ENCODE data around the gene RPN1.
"Not testable (repeated sequence)": the region's sequence is repeated elsewhere in the genome, so short reads cannot be mapped to it uniquely, and the experiment has no call there.

Gene RPN1

DNA sequence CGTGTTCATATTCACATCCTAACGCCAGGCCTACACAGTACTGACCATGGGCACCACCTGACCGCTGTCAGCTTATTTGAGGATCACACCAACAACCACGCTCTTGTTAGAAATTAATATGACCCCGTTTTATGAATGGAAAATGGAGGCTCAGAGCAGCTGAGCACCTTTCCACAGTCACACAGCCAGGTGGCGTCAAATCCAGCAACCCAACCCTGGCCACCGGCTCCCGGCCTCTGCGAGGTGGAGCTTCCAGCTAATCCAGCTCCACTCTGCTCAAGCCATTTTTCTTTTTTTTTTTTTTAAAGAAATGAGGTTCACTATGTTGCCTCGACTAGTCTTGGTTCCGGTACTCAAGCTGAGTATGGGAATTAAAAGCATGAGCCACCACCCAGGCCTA, 41.3 kb downstream of the RPN1 start:
- no peak for DNase-seq (ENCODE audit: low read depth)

DNA sequence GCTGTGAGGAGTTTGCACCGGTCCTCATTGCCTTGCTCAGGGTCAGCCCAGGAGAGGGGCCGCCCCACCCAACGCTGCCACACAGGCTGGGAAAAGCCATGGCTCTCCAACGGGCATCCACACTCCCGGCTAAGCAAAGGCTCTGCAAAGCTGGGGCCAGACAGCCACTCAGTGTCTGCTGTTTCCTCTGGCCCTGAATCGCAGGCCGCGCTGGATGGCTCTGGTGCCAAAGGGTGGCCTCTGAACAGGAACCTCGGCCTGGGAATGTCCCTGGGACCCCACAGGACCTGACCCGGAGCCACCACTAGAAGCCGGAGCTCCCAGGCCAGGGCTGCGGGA, 42.9 kb downstream of the RPN1 start:
- no peak for DNase-seq (ENCODE audit: low read depth)

GRCh38 chr3:128606094-128606493, 44.5 kb downstream of the RPN1 start:
- no peak for DNase-seq (ENCODE audit: low read depth)

- DNase-seq (ENCODE audit: low read depth), result no peak
These were observed 45.2 kb downstream of the RPN1 start for GRCh38 chr3:128605091-128606046.

GRCh38 chr3:128603811-128604775, 46.5 kb downstream of the RPN1 start:
- DNase-seq (ENCODE audit: low read depth), result no peak

- no peak for DNase-seq (ENCODE audit: low read depth)
These were observed 47.3 kb downstream of the RPN1 start for GRCh38 chr3:128603313-128603712.

DNA sequence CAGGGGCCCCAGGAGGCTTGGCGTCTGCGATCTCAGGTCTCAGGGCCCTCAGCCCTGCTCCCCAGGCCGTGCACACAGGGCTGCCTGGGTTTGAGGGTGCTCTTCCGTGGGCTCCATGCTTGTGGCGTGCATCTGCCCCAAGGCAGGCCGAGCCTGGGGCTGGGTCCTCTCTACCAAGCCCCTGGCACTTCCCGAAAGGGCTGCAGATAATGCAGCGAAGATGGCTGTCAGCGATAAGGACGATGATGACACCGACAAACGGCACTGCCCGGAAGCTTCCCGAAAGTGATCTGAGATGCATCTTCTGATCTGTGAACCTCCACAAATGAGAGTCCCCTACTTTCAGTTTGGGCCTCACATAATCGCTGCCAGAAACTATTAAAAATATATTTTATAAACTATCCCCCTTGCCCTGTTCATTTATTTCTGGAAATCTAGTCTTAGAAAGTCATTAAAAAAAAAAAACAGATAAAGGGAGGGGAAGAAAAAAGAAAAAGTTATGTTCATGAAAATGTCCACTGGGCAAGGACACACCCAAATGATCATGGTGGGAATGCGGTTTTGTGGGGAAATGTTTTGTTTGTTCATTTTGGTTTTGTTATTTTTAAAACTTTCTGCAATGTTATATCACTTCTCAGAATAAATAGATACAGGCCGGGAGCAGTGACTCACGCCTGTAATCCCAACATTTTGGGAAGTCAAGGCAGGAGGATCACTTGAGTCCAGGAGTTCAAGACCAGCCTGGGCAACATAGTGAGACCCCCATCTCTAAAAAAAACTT, 51.5 kb downstream of the RPN1 start:
- DNase-seq (ENCODE audit: low read depth), result no peak

DNA sequence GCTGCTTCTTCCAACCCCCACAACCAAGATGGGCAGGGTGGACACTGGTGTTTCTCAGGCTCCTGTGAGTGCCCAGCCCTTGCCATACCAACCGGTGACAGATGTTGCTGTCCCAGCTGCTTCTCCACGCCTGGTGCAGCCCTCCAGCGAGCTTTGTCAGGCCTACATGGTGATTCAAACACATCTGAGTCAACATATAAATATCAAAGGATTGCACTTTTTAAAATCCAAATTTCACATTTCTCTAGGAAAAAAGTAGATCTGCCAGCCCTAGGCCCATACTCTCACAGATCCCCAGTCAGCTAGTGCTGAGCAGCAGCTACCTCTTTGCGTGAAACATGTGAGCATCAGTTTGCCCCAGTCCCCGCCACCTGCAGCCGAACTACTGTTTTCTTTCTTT, 52.7 kb downstream of the RPN1 start:
- no peak for DNase-seq (ENCODE audit: low read depth)

GRCh38 chr3:128592864-128593263, 57.8 kb downstream of the RPN1 start:
- DNase-seq (ENCODE audit: low read depth), result no peak

- no peak for DNase-seq (ENCODE audit: low read depth)
These were observed 58.7 kb downstream of the RPN1 start for GRCh38 chr3:128591738-128592426.

DNA sequence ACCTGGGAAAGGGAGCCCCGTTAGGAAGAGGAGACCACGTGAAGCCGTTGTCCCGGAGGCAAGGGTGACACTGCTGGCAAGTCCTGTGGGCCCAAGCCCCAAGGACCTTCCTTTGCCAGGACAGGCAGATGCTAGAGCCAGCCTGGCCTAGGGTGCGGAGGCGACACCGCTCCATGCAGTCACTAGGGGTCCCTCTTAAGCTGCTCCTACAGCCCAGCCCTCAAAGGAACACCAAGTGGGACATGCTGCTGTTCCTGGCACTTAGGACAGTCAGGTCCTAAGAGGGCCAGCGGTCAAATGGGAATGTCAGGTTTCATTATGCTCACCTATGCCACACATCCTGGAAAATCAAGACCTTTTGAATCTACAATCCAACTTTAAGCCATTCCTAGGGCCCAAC, 59.7 kb downstream of the RPN1 start:
- no peak for DNase-seq (ENCODE audit: low read depth)

- not testable (repeated sequence) for DNase-seq (ENCODE audit: low read depth)
These were observed 60.6 kb downstream of the RPN1 start for GRCh38 chr3:128589985-128590384.

DNA sequence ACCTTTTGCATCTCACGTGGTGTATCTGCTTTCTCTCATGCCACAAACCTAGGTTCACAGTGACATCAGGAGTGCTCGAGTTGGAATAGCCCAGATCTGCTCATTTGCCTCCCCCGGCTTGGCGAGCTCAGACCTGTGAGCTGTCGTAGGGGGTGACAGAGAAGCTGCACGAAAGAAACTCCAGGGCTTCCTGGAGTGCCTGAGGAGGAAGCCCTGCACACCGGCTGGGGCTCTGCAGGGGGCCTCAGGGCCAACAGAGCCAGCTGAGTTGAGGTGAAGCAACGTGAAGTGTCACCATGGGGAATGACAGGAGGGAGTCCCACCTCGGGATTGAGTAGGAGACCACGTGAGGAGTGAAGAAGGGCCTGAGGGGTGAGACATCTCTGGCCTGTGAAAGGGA, 62.5 kb downstream of the RPN1 start:
- no peak for DNase-seq (ENCODE audit: low read depth)

GRCh38 chr3:128587391-128587790, 63.2 kb downstream of the RPN1 start:
- DNase-seq (ENCODE audit: low read depth), result no peak

GRCh38 chr3:128586932-128587331, 63.7 kb downstream of the RPN1 start:
- not testable (repeated sequence) for DNase-seq (ENCODE audit: low read depth)

DNA sequence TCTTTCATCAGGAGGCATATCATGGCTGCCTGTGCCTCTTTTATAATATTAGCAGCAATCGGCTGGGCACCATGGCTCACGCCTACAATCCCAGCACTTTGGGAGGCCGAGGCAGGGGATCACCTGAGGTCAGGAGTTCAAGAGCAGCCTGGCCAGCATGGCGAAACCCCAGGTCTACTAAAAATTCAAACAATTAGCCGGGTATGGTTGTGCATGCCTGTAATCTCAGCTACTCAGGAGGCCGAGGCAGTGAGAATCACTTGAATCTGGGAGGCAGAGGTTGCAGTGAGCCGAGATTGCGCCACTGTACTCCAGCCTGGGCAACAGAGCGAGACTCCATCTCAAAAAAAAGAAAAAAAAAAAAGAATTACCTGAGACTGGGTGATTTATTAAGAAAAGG, 64.2 kb downstream of the RPN1 start:
- not testable (repeated sequence) for DNase-seq (ENCODE audit: low read depth)

DNA sequence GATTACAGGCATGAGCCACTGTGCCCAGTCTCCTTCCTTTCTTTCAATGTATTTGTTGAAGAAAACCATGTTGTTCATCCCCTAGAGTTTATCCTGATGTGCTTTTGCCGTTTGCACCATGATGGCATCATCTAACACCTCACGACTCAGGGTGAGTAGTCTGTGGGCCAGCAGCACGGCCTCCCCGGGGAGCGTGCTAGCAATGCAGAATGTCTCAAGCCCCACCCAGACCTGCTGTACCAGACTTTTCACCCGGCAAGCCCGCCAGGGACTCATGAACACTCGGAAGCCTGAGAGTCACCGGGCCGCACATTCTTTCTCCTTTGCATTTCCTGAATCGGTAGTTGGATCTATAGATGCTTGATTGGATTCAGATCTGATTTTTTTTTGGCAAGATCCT, 64.6 kb downstream of the RPN1 start:
- no peak for DNase-seq (ENCODE audit: low read depth)

GRCh38 chr3:128585189-128585588, 65.4 kb downstream of the RPN1 start:
- DNase-seq (ENCODE audit: low read depth), result no peak

DNA sequence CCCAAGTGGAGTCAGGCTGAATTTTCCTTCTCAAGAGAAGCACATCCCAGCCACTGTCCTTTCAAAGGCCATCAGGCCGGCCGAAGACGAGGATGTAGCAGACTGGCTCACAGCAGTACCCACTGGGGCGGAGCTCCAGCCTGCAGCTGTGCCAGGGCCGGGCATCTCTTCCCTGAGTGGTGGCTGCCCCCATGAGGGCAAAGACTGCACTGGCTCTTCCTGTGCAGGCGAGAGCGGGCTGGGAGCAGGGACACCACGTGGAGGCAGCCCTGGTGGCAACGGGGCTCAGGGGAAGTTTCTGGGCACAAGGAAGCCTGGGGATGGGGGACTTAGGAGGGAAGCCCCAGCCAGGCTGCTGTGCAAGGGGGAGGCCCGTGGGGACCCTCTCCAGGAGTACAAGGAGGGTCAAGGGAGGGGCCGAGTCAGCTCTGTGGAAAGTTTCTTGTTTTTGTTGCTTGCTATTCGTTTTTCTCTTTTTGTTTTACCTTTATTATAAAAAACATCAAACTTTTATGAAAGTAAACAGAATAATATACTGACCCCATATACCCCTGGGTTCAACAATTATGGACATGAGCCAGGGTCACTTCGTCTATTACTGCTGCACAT, 66.1 kb downstream of the RPN1 start:
- no peak for DNase-seq (ENCODE audit: low read depth)

DNA sequence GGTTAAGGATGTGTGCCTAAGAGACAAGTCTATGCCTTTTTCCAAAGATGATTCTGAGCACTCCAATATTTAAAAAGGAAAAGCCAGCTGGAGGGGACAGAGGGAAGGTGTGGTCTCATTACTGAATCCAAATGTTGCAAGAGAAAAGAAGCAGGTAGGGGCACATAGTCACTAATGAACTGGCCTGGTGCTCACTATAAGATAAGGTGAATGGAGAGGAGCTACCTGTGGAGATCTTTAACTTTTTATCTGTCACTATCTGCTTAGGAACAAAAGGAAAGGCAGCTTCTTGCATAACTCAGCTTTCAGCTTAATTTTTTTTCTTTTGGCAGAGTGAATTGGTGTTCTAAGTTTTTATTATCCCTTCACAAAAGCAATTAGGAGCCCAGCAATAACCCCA, 69.1 kb downstream of the RPN1 start:
- no peak for DNase-seq (ENCODE audit: low read depth)

GRCh38 chr3:128579927-128580326, 70.7 kb downstream of the RPN1 start:
- DNase-seq (ENCODE audit: low read depth), result no peak

Measured in non-pigmented ciliary epithelial cell (primary cell).